Right ventricle myocardium inferior (tissue), 1 donor: ENCODE data around the gene CACNB1. TPM values are rescaled to one million over a fixed set of nuclear protein-coding genes. Genes with fewer than 3 reads are reported as not detected.
"Not testable (repeated sequence)": the region's sequence is repeated elsewhere in the genome, so short reads cannot be mapped to it uniquely, and the experiment has no call there.

ENCODE experiments used
- ATAC-seq: fragments of 200-7000 bp; cut with Tn5 transposase; one replicate; pipeline ENCODE4 v1.9.1; 2020; ENCODE audit warnings: mild to moderate bottlenecking, moderate library complexity
- DNase-seq: peaks from one replicate; pipeline ENCODE4 v3.0.0; 2021; ENCODE audit errors: missing footprints
- intact Hi-C: fragments of 100-400 bp; cut with DNase I; formaldehyde crosslinking; loops from one replicate; pipeline ENCODE4 v1.11.0; 2022
- total RNA-seq: library from RNA; stranded (reverse); fragmentation: NEBNext Ultra II Directional; extraction: Animal tissue kit (Norgen Biotek cat#: 25700); gene quantifications from one replicate; pipeline ENCODE4 v1.2.1, GENCODE V29; 2021
- donor health status: DM: no; HTN: yes; CAD: no; lungs with severe emphysema.

Gene CACNB1
- total RNA-seq, 1 donor from 2014 or later, result 7.4 TPM

GRCh38 chr17:39145143-39145542 lies 52.3 kb downstream of the CACNB1 start:
- ATAC-seq (no peak), DNase-seq (no peak)
- intact Hi-C loops, result loop anchor here (5.0 kb wide), 1 partner anchor 48 kb away; no protein-coding TSS in a partner anchor

- ATAC-seq (peak; percentile 88), DNase-seq (peak; percentile 93)
- intact Hi-C loops, result no loop called here
These were observed 53.0 kb downstream of the CACNB1 start for GRCh38 chr17:39144416-39144840.

GRCh38 chr17:39143552-39144093 lies 53.8 kb downstream of the CACNB1 start:
- DNase-seq, result peak; percentile 86
- ATAC-seq, result peak; percentile 77
- intact Hi-C loops, result no loop called here

- DNase-seq (no peak), ATAC-seq (no peak)
- intact Hi-C loops, result no loop called here
These were observed 55.4 kb downstream of the CACNB1 start for GRCh38 chr17:39141915-39142664.

- DNase-seq (no peak), ATAC-seq (no peak)
- intact Hi-C loops, result no loop called here
These were observed 56.2 kb downstream of the CACNB1 start for GRCh38 chr17:39141294-39141693.

- intact Hi-C loops, result no loop called here
- no peak for ATAC-seq
- DNase-seq, result no peak
These were observed 57.9 kb downstream of the CACNB1 start for GRCh38 chr17:39139561-39139960.

- DNase-seq (no peak), ATAC-seq (no peak)
- intact Hi-C loops, result no loop called here
These were observed 58.3 kb downstream of the CACNB1 start for GRCh38 chr17:39139161-39139511.

GRCh38 chr17:39138431-39139160 lies 58.9 kb downstream of the CACNB1 start:
- intact Hi-C loops, result no loop called here
- ATAC-seq (no peak), DNase-seq (no peak)

GRCh38 chr17:39134878-39135277 lies 62.6 kb downstream of the CACNB1 start:
- DNase-seq (no peak), ATAC-seq (no peak)
- intact Hi-C loops, result no loop called here

- intact Hi-C loops, result no loop called here
These were observed 65.3 kb downstream of the CACNB1 start for GRCh38 chr17:39132192-39132610.

GRCh38 chr17:39131616-39132015 lies 65.9 kb downstream of the CACNB1 start:
- ATAC-seq, result peak; percentile 2
- intact Hi-C loops, result no loop called here
- no peak for DNase-seq

More at GRCh38 chr17:39132192-39132610, 65.3 kb downstream of the CACNB1 start:
- DNase-seq, result no peak
- ATAC-seq, result peak; percentile 82

- intact Hi-C loops, result no loop called here
- DNase-seq (no peak), ATAC-seq (no peak)
These were observed 67.3 kb downstream of the CACNB1 start for GRCh38 chr17:39130205-39130604.

GRCh38 chr17:39129544-39129943 lies 67.9 kb downstream of the CACNB1 start:
- DNase-seq, ATAC-seq, intact Hi-C loops: not testable (repeated sequence)

- DNase-seq (no peak), ATAC-seq (no peak)
- intact Hi-C loops, result no loop called here
These were observed 71.0 kb downstream of the CACNB1 start for GRCh38 chr17:39126436-39126835.

GRCh38 chr17:39125143-39125875 lies 72.2 kb downstream of the CACNB1 start:
- no peak for DNase-seq
- no peak for ATAC-seq
- intact Hi-C loops, result no loop called here

- DNase-seq (no peak), ATAC-seq (peak; percentile 58)
- intact Hi-C loops, result no loop called here
These were observed 73.8 kb downstream of the CACNB1 start for GRCh38 chr17:39123627-39124026.
